ENCODE data around the gene COBLL1.
"Not testable (repeated sequence)": the region's sequence is repeated elsewhere in the genome, so short reads cannot be mapped to it uniquely, and the experiment has no call there.

Gene COBLL1

DNA sequence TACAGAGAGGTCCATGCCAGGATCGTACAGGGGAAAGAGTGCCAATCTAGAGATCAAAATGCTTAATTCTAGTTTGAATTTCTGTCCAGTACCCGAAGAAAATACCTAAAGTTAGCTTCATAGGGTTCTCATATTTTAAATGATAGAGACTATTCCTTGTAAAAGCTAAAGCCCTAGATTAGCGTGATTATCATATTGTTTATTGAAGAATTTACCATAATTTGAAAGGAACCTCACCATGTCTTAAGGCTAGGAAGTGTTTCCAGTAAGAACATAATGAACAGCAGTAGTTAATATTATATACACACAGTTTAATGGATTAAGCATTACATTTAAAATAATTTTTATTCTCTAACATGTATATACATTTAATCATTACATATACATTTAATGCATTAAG lies 68.5 kb downstream of the COBLL1 start:
- Histone ChIP-seq H3K27me3 (ENCODE audit: control insufficient read depth in 2 of 2, insufficient read depth in 2 of 2, low read length in 2 of 2) (no peaks in the 10 kb centered on the region), H3K4me3 (ENCODE audit: low read length in 2 of 2) (no peak overlapping the region), H3K4me1 (ENCODE audit: control insufficient read depth in 2 of 2, insufficient read depth in 2 of 2, low read length in 2 of 2) (no peaks in the 10 kb centered on the region), H3K9me3 (ENCODE audit: control insufficient read depth in 2 of 2, low read length in 2 of 2) (no peaks in the 10 kb centered on the region), H3K27ac (ENCODE audit: low read depth in 2 of 2, low read length in 2 of 2) (no peak overlapping the region), H3K36me3 (ENCODE audit: control insufficient read depth in 2 of 2, insufficient read depth in 2 of 2, low read length in 2 of 2) (no peaks in the 10 kb centered on the region), H3K9ac (ENCODE audit: low read depth in 1 of 2, low read length in 2 of 2) (no peak overlapping the region)

DNA sequence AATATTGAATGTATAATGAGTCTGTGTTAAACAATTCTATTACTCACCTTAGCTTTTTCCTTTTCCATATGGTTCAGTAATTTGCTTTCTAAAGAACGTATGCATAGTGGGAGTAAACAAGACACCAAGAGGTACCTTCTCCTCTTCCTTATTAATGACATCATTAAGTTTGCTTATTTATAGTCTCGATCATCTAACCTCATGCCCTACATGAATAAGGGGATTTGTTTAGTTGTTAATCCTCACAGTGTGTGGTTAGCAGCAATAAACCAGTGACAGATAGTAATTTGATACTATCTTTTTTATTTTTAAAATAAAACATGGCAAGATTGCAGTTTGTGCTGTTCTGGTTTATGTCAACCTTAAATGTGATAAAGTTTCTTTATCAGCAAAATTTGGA lies 69.7 kb downstream of the COBLL1 start:
- Histone ChIP-seq H3K9ac (ENCODE audit: low read depth in 1 of 2, low read length in 2 of 2) (no peak overlapping the region), H3K27ac (ENCODE audit: low read depth in 2 of 2, low read length in 2 of 2) (no peak overlapping the region), H3K9me3 (ENCODE audit: control insufficient read depth in 2 of 2, low read length in 2 of 2) (no peaks in the 10 kb centered on the region), H3K4me3 (ENCODE audit: low read length in 2 of 2) (no peak overlapping the region), H3K4me1 (ENCODE audit: control insufficient read depth in 2 of 2, insufficient read depth in 2 of 2, low read length in 2 of 2) (no peaks in the 10 kb centered on the region), H3K27me3 (ENCODE audit: control insufficient read depth in 2 of 2, insufficient read depth in 2 of 2, low read length in 2 of 2) (no peaks in the 10 kb centered on the region), H3K36me3 (ENCODE audit: control insufficient read depth in 2 of 2, insufficient read depth in 2 of 2, low read length in 2 of 2) (no peaks in the 10 kb centered on the region)

GRCh38 chr2:164770421-164770916 lies 71.2 kb downstream of the COBLL1 start:
- no peak overlapping the region for H3K9ac ChIP-seq (ENCODE audit: low read depth in 1 of 2, low read length in 2 of 2)
- H3K4me3 ChIP-seq (ENCODE audit: low read length in 2 of 2): no peak overlapping the region
- no peaks in the 10 kb centered on the region for H3K27me3 ChIP-seq (ENCODE audit: control insufficient read depth in 2 of 2, insufficient read depth in 2 of 2, low read length in 2 of 2)
- no peak overlapping the region for H3K27ac ChIP-seq (ENCODE audit: low read depth in 2 of 2, low read length in 2 of 2)
- no peaks in the 10 kb centered on the region for H3K4me1 ChIP-seq (ENCODE audit: control insufficient read depth in 2 of 2, insufficient read depth in 2 of 2, low read length in 2 of 2)
- no peaks in the 10 kb centered on the region for H3K9me3 ChIP-seq (ENCODE audit: control insufficient read depth in 2 of 2, low read length in 2 of 2)
- H3K36me3 ChIP-seq (ENCODE audit: control insufficient read depth in 2 of 2, insufficient read depth in 2 of 2, low read length in 2 of 2): no peaks in the 10 kb centered on the region

GRCh38 chr2:164766954-164767320 lies 74.7 kb downstream of the COBLL1 start:
- H3K9ac ChIP-seq (ENCODE audit: low read depth in 1 of 2, low read length in 2 of 2): no peak overlapping the region
- no peaks in the 10 kb centered on the region for H3K9me3 ChIP-seq (ENCODE audit: control insufficient read depth in 2 of 2, low read length in 2 of 2)
- H3K27me3 ChIP-seq (ENCODE audit: control insufficient read depth in 2 of 2, insufficient read depth in 2 of 2, low read length in 2 of 2): no peaks in the 10 kb centered on the region
- no peaks in the 10 kb centered on the region for H3K36me3 ChIP-seq (ENCODE audit: control insufficient read depth in 2 of 2, insufficient read depth in 2 of 2, low read length in 2 of 2)
- no peak overlapping the region for H3K4me3 ChIP-seq (ENCODE audit: low read length in 2 of 2)
- H3K27ac ChIP-seq (ENCODE audit: low read depth in 2 of 2, low read length in 2 of 2): no peak overlapping the region
- no peaks in the 10 kb centered on the region for H3K4me1 ChIP-seq (ENCODE audit: control insufficient read depth in 2 of 2, insufficient read depth in 2 of 2, low read length in 2 of 2)

DNA sequence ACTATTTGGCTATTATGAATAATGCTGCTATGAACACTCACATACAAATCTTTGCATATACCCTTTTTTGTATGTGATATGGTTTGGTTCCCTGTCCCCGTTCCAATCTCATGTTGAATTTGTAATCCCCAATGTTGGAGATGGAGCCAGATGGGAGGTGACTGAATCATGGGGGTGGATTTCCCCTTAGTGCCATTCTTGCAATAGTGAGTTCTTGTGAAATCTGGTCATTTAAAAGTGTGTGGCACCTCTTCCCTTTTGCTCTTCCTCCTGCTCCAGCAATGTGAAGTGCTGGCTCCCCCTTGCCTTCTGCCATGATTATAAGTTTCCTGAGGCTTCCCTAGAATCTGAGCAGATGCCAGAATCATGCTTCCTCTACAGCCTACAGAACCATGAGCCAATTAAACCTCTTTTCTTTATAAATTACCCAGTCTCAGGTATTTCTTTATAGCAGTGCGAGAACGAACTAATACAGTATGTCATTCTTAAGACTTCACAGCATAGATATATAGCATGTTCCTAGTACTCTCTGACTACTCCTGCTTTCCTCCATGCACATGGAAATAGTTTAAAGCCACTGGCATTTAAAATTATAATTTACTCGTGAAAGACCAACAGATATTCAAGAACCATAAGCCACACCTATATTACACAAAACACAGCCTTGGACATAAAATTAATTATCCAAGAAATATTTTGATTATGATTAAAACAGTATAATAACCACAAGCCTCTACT lies 75.2 kb downstream of the COBLL1 start:
- Histone ChIP-seq H3K27ac (ENCODE audit: low read depth in 2 of 2, low read length in 2 of 2) (no peak overlapping the region), H3K27me3 (ENCODE audit: control insufficient read depth in 2 of 2, insufficient read depth in 2 of 2, low read length in 2 of 2) (no peaks in the 10 kb centered on the region), H3K4me1 (ENCODE audit: control insufficient read depth in 2 of 2, insufficient read depth in 2 of 2, low read length in 2 of 2) (no peaks in the 10 kb centered on the region), H3K4me3 (ENCODE audit: low read length in 2 of 2) (no peak overlapping the region), H3K9me3 (ENCODE audit: control insufficient read depth in 2 of 2, low read length in 2 of 2) (no peaks in the 10 kb centered on the region), H3K36me3 (ENCODE audit: control insufficient read depth in 2 of 2, insufficient read depth in 2 of 2, low read length in 2 of 2) (no peaks in the 10 kb centered on the region), H3K9ac (ENCODE audit: low read depth in 1 of 2, low read length in 2 of 2) (no peak overlapping the region)

DNA sequence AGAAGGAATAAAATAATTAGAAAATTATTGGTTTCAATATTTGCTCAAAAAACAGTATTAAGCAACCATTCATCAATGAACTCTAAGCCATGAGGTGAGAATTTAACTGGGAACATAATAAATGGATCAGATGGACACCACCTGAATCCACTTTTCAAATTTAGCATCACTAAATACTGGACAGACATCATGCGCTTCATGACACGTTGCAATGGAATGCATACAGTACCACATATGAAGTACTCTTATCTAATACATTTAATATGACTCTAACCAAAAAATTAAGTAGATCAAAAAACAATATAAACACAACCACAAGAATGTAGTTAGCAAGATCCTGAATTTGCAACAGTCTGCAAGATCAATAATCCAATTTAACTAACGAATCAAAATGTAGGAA lies 76.6 kb downstream of the COBLL1 start:
- Histone ChIP-seq H3K4me1 (ENCODE audit: control insufficient read depth in 2 of 2, insufficient read depth in 2 of 2, low read length in 2 of 2) (no peaks in the 10 kb centered on the region), H3K27ac (ENCODE audit: low read depth in 2 of 2, low read length in 2 of 2) (no peak overlapping the region), H3K27me3 (ENCODE audit: control insufficient read depth in 2 of 2, insufficient read depth in 2 of 2, low read length in 2 of 2) (no peaks in the 10 kb centered on the region), H3K9me3 (ENCODE audit: control insufficient read depth in 2 of 2, low read length in 2 of 2) (no peaks in the 10 kb centered on the region), H3K36me3 (ENCODE audit: control insufficient read depth in 2 of 2, insufficient read depth in 2 of 2, low read length in 2 of 2) (no peaks in the 10 kb centered on the region), H3K9ac (ENCODE audit: low read depth in 1 of 2, low read length in 2 of 2) (no peak overlapping the region), H3K4me3 (ENCODE audit: low read length in 2 of 2) (no peak overlapping the region)

DNA sequence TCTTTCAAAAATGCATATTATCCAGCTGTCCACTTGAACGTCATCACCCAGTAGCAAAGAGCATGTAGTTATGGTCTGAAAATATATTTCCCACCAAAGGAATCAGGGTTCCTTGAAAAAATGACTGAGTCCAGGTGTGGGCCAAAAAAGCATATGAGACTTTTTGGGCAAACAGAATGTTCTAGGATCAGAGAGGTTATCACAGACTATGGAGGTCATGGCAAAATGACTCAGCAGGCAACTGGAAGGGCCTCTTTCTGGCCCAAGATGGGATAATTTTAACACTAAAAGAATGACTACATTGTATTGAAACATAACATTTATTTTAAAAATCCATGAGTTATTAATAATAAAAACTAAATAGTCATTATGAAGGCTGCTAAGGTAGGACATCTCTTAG lies 77.1 kb downstream of the COBLL1 start:
- H3K9me3 ChIP-seq (ENCODE audit: control insufficient read depth in 2 of 2, low read length in 2 of 2): no peaks in the 10 kb centered on the region
- no peak overlapping the region for H3K4me3 ChIP-seq (ENCODE audit: low read length in 2 of 2)
- H3K4me1 ChIP-seq (ENCODE audit: control insufficient read depth in 2 of 2, insufficient read depth in 2 of 2, low read length in 2 of 2): no peaks in the 10 kb centered on the region
- no peak overlapping the region for H3K9ac ChIP-seq (ENCODE audit: low read depth in 1 of 2, low read length in 2 of 2)
- H3K27me3 ChIP-seq (ENCODE audit: control insufficient read depth in 2 of 2, insufficient read depth in 2 of 2, low read length in 2 of 2): no peaks in the 10 kb centered on the region
- no peaks in the 10 kb centered on the region for H3K36me3 ChIP-seq (ENCODE audit: control insufficient read depth in 2 of 2, insufficient read depth in 2 of 2, low read length in 2 of 2)
- H3K27ac ChIP-seq (ENCODE audit: low read depth in 2 of 2, low read length in 2 of 2): no peak overlapping the region

- Histone ChIP-seq H3K27ac (ENCODE audit: low read depth in 2 of 2, low read length in 2 of 2) (no peak overlapping the region), H3K36me3 (ENCODE audit: control insufficient read depth in 2 of 2, insufficient read depth in 2 of 2, low read length in 2 of 2) (no peaks in the 10 kb centered on the region), H3K27me3 (ENCODE audit: control insufficient read depth in 2 of 2, insufficient read depth in 2 of 2, low read length in 2 of 2) (no peaks in the 10 kb centered on the region), H3K9ac (ENCODE audit: low read depth in 1 of 2, low read length in 2 of 2) (no peak overlapping the region), H3K9me3 (ENCODE audit: control insufficient read depth in 2 of 2, low read length in 2 of 2) (no peaks in the 10 kb centered on the region), H3K4me3 (ENCODE audit: low read length in 2 of 2) (no peak overlapping the region), H3K4me1 (ENCODE audit: control insufficient read depth in 2 of 2, insufficient read depth in 2 of 2, low read length in 2 of 2) (peaks cover 0 to under 1% of the 10 kb centered on the region in 2 donors)
Observed at GRCh38 chr2:164763431-164763830, 78.2 kb downstream of the COBLL1 start.

GRCh38 chr2:164761737-164762460 lies 79.7 kb downstream of the COBLL1 start:
- Histone ChIP-seq H3K9me3 (ENCODE audit: control insufficient read depth in 2 of 2, low read length in 2 of 2) (no peaks in the 10 kb centered on the region), H3K27me3 (ENCODE audit: control insufficient read depth in 2 of 2, insufficient read depth in 2 of 2, low read length in 2 of 2) (no peaks in the 10 kb centered on the region), H3K36me3 (ENCODE audit: control insufficient read depth in 2 of 2, insufficient read depth in 2 of 2, low read length in 2 of 2) (no peaks in the 10 kb centered on the region), H3K9ac (ENCODE audit: low read depth in 1 of 2, low read length in 2 of 2) (peak overlapping the region in 1 of 2 donors; percentile 17), H3K4me1 (ENCODE audit: control insufficient read depth in 2 of 2, insufficient read depth in 2 of 2, low read length in 2 of 2) (peaks cover 0 to 3% of the 10 kb centered on the region in 2 donors), H3K27ac (ENCODE audit: low read depth in 2 of 2, low read length in 2 of 2) (peak overlapping the region; percentile 6 to 56), H3K4me3 (ENCODE audit: low read length in 2 of 2) (no peak overlapping the region)

DNA sequence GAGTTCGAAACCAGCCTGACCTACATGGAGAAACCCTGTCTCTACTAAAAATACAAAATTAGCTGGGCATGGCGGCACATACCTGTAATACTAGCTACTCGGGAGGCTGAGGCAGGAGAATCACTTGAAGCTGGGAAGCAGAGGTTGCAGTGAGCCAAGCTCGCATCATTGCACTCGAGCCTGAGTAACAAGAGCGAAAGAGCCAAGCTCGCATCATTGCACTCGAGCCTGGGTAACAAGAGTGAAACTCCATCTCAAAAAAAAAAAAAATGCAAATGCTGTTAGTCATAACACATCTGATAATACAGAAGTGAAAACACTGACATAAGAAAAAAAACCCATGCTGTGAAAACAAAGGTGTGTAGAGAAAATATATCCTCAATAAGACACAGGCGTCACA lies 80.4 kb downstream of the COBLL1 start:
- not testable (repeated sequence) for H3K36me3 ChIP-seq (ENCODE audit: control insufficient read depth in 2 of 2, insufficient read depth in 2 of 2, low read length in 2 of 2); H3K9me3 ChIP-seq (ENCODE audit: control insufficient read depth in 2 of 2, low read length in 2 of 2); H3K4me1 ChIP-seq (ENCODE audit: control insufficient read depth in 2 of 2, insufficient read depth in 2 of 2, low read length in 2 of 2); H3K27me3 ChIP-seq (ENCODE audit: control insufficient read depth in 2 of 2, insufficient read depth in 2 of 2, low read length in 2 of 2)
- Histone ChIP-seq H3K27ac (ENCODE audit: low read depth in 2 of 2, low read length in 2 of 2) (peak overlapping the region in 1 of 2 donors; percentile 3), H3K4me3 (ENCODE audit: low read length in 2 of 2) (peak overlapping the region in 1 of 2 donors; percentile 61), H3K9ac (ENCODE audit: low read depth in 1 of 2, low read length in 2 of 2) (peak overlapping the region in 1 of 2 donors; percentile 17)
